ENCODE data around the gene PRPF38A. TPM values are rescaled to one million over a fixed set of nuclear protein-coding genes. Genes with fewer than 3 reads are reported as not detected.

Gene PRPF38A, protein sequence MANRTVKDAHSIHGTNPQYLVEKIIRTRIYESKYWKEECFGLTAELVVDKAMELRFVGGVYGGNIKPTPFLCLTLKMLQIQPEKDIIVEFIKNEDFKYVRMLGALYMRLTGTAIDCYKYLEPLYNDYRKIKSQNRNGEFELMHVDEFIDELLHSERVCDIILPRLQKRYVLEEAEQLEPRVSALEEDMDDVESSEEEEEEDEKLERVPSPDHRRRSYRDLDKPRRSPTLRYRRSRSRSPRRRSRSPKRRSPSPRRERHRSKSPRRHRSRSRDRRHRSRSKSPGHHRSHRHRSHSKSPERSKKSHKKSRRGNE
- total RNA-seq: 9.9 and 15.0 TPM in 2 replicates

DNA sequence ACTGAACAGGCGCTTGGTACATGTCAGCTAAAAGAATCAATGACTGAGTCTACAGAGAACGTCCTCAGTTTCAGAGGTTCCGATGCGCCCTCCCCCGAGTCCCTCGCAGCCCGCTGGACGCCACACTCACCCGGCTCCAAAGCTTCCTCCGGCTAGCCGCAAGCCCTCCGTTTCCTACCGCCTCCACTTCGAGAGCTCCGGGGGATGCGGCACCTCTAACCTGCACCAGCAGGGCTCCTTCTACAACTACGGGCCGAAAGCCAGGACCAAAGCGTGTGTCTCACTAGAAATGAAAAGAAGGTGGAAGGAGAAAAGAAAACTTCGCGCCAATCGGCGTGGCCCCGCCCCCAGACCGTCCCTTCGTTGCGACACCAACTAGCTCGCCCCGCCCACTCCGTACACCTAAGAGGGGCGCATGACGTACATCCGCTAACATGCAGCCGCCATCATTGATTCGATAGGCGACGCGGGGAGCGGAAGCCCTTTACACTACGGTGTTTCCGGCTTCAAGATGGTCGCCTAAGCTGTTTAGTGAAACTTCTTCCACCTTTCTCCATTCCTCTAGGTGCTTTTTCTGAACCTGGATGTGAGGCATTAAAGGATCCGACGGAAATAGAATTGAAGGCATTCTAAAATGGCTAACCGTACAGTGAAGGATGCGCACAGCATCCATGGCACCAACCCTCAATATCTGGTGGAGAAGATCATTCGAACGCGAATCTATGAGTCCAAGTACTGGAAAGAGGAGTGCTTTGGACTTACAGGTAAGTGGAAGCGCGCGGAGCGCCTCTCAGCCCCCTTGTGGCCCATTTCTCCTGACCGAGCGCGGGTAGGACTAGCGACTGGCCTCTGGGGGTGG, at the start of gene PRPF38A, which contains the start of gene ORC1:
TSS of gene PRPF38A (plus strand) at position 487 of the 859 bp plus-strand sequence. CDS start at position 635, 148 bp downstream.
TSS of gene ORC1 (minus strand) at position 308 of the 859 bp plus-strand sequence. CDS start 2,200 bp downstream, outside the sequence.

DNA sequence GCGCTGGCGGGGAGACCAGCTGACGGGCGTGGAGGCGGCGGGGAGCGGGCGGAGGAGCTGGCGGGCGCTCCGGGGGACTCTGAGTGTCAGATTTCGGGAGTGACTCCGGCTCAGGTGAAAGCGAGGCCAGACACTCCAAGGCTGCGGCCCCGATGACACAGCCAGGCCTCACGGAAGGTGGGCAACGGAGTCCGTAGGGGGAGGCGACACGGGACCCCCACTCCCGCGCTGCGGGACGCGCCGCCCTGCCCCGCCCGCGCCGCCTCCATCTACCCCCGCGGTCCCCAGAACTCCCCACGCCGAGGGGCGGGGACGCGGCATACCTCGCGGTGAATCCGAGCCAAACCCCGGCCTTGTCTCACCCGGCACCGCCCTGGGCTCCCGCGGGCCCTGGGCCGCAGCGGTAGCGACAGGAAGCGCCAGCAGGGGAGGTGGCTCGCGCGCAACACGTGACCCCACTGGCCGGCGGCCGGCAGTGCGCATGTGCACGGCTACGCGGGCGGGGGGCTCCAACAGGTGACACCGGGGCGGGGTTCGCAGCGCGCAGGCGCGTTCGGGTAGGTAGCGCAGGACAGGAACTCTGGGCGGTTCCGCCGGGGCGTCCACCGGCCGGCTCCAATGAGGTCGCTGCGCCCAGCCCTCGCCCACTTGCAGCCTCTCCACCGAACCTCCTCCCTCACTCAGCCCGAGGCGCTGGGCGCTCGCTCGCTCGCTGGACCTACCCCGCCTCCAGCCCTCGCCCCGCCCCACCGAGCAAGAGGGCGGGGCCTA, 38.5 kb upstream of the PRPF38A start, which contains the start of gene CC2D1B:
TSS of gene CC2D1B (minus strand) at position 460 of the 771 bp plus-strand sequence. CDS start 1,585 bp downstream, outside the sequence.

Other genes with a start within 250 kb of the PRPF38A start
- 32.1 and 32.6 TPM in 2 replicates for gene CC2D1B, start 38.4 kb upstream of the PRPF38A start, total RNA-seq
- 0.56 and 10.5 TPM in 2 replicates for gene ORC1, start 179 bp upstream of the PRPF38A start, total RNA-seq
- gene TUT4, start 148.5 kb downstream of the PRPF38A start, total RNA-seq: 15.3 and 23.1 TPM in 2 replicates
- gene GPX7, start 197.8 kb downstream of the PRPF38A start, total RNA-seq: 11.3 and 30.4 TPM in 2 replicates
- under 0.01 TPM in 1 of 2 replicates, not detected in the other for gene SHISAL2A, start 228.6 kb downstream of the PRPF38A start, total RNA-seq

All from regular cardiac myocyte (primary cell).